K562 (cell line): ENCODE data around the gene SAT1.

ENCODE experiments used
- BHLHE40 ChIP-seq: IDR thresholded peaks from 2 replicates; pipeline ENCODE4 v1.6.1; 2011; ENCODE audit warnings: low read length, improper control_type of control experiment
- CTCF ChIP-seq, 3 experiments: IDR thresholded peaks in 2 of 3; conservative IDR thresholded peaks in 1 of 3; 2 replicates each; pipeline ENCODE4 v1.5.1; 2011 to 2012; ENCODE audit warnings: low read length in 3 of 3, mild to moderate bottlenecking in 3 of 3, control low read depth in 2 of 3, improper control_type of control experiment in 1 of 3, inconsistent platforms in 1 of 3, low read depth in 1 of 3, mixed read lengths in 1 of 3, moderate library complexity in 1 of 3; ENCODE audit not compliant: insufficient read depth in 2 of 3
- EZH2 ChIP-seq: IDR thresholded peaks from 2 replicates; pipeline ENCODE4 v1.6.1; 2012; ENCODE audit warnings: low read depth, mild to moderate bottlenecking, inconsistent platforms, low read length, borderline replicate concordance
- SIN3A ChIP-seq, 2 experiments: fragments of 150-350 bp in 1 of 2; IDR thresholded peaks; 2 replicates each; pipeline ENCODE4 v1.6.1; 2011 to 2016; ENCODE audit warnings: borderline replicate concordance in 2 of 2, low read depth in 2 of 2, low read length in 2 of 2, mild to moderate bottlenecking in 2 of 2, moderate library complexity in 2 of 2; ENCODE audit not compliant: control insufficient read depth in 1 of 2
- SMC3 ChIP-seq: conservative IDR thresholded peaks from 2 replicates; pipeline ENCODE4 v1.6.1; 2011; ENCODE audit warnings: low read depth, low read length, improper control_type of control experiment; ENCODE audit not compliant: insufficient read depth
- STAG1 ChIP-seq: sonication (generic); formaldehyde crosslinking; IDR thresholded peaks from 2 replicates; pipeline ENCODE4 v1.5.0; 2020; ENCODE audit warnings: missing genetic modification reagents, borderline replicate concordance
- TF ChIP-seq, protein P1 (sequence below): sonication (generic); formaldehyde crosslinking; IDR thresholded peaks from 2 replicates; pipeline ENCODE4 v1.8.0; 2022; ENCODE audit warnings: mild to moderate bottlenecking, missing genetic modification reagents
- TF ChIP-seq, protein P2 (sequence below), 2 experiments: IDR thresholded peaks; 2 replicates each; pipeline ENCODE4 v1.6.1; 2011; ENCODE audit warnings: borderline replicate concordance in 1 of 2, control low read depth in 1 of 2, low read depth in 1 of 2, low read length in 1 of 2, mild to moderate bottlenecking in 1 of 2, mixed read lengths in 1 of 2, moderate library complexity in 1 of 2; ENCODE audit not compliant: insufficient read depth in 1 of 2, insufficient read length in 1 of 2, poor library complexity in 1 of 2, severe bottlenecking in 1 of 2; ENCODE audit errors: extremely low read depth in 1 of 2

DNA sequence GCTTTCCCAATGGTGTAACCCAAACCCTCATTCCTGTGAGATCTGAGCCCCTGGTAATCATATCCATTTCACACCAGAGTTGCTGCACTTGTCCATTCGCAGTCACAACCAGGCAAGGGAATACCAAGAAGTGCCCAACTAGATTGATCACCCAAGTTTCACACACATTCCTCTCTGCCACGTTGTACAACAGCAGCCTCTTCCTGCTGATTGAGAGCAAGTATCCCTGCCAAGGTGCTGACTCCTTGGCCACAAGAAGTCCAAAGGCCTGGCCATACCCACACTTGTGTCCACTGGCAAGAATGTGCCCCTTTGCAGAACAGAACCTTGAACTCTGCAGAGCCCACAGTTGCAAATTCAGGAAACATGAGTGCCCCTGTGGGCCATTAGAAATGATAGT is 33.4 kb upstream of the SAT1 start:
- TF ChIP-seq SIN3A (IDR thresholded peaks at IDR 0.05; ENCODE audit: borderline replicate concordance in 2 of 2, control insufficient read depth in 1 of 2, low read depth in 2 of 2, low read length in 2 of 2) (no peak), SMC3 (no peak), EZH2 (no peak), CTCF (IDR thresholded peaks at IDR 0.05 in 2 of 3, conservative IDR thresholded peaks at IDR 0.05 in 1 of 3; ENCODE audit: insufficient read depth in 2 of 3, low read depth in 1 of 3, low read length in 3 of 3) (no peak), BHLHE40 (no peak), STAG1 (CRISPR knock-in tag) (no peak)
- TF ChIP-seq, protein P1, sequence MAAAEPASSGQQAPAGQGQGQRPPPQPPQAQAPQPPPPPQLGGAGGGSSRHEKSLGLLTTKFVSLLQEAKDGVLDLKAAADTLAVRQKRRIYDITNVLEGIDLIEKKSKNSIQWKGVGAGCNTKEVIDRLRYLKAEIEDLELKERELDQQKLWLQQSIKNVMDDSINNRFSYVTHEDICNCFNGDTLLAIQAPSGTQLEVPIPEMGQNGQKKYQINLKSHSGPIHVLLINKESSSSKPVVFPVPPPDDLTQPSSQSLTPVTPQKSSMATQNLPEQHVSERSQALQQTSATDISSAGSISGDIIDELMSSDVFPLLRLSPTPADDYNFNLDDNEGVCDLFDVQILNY (CRISPR knock-in tag) = no peak
- TF ChIP-seq, protein P2, sequence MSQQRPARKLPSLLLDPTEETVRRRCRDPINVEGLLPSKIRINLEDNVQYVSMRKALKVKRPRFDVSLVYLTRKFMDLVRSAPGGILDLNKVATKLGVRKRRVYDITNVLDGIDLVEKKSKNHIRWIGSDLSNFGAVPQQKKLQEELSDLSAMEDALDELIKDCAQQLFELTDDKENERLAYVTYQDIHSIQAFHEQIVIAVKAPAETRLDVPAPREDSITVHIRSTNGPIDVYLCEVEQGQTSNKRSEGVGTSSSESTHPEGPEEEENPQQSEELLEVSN (IDR thresholded peaks at IDR 0.05; ENCODE audit: borderline replicate concordance in 1 of 2, extremely low read depth in 1 of 2, insufficient read depth in 1 of 2, insufficient read length in 1 of 2, low read depth in 1 of 2, low read length in 1 of 2, poor library complexity in 1 of 2, severe bottlenecking in 1 of 2) = no peak
